ENCODE results near the gene FRMD6. TPM values are rescaled to one million over a fixed set of nuclear protein-coding genes. Genes with fewer than 3 reads are reported as not detected.

The FRMD6 gene
- total RNA-seq, 1 experiment from 2014 or later = 11.4 TPM

GRCh38 chr14:51614707-51615106 lies 37.0 kb upstream of the FRMD6 start (continued):
- no peak for TF ChIP-seq ZBTB33 (IDR thresholded peaks at IDR 0.05; ENCODE audit: extremely low read depth, insufficient replicate concordance, low read length)
- TF ChIP-seq YY1 (IDR thresholded peaks at IDR 0.05; ENCODE audit: extremely low read depth, insufficient replicate concordance, low read depth, low read length) = no peak

GRCh38 chr14:51616256-51616655 lies 35.5 kb upstream of the FRMD6 start:
- H3K9ac ChIP-seq (ENCODE audit: low read length) = no peak overlapping the region

More at GRCh38 chr14:51616256-51616655, 35.5 kb upstream of the FRMD6 start:
- no peaks in the 10 kb centered on the region for H3K27me3 ChIP-seq (ENCODE audit: insufficient read depth, low read length)
- CTCF ChIA-PET = interaction anchor here (0.6 kb wide), 1 partner anchor 157 kb away, joined by 4 read pairs; no protein-coding TSS in a partner anchor
- DNase-seq (ENCODE audit: low read depth, low spot score) = no peak
- H2AFZ ChIP-seq (ENCODE audit: low read depth, low read length, poor library complexity, severe bottlenecking) = peak overlapping the region; percentile 55
- peaks cover 13 to 18% of the 10 kb centered on the region in 2 experiments for H3K4me1 ChIP-seq (ENCODE audit: control insufficient read depth in 1 of 2, insufficient read depth in 2 of 2, low read length in 2 of 2)
- BruUV-seq (replicated peaks) = no TSS peak
- ATAC-seq = peak; percentile 24; the same call in 1 of the 2 replicates
- no peaks in the 10 kb centered on the region for H4K20me1 ChIP-seq (ENCODE audit: insufficient read depth)
- no peaks in the 10 kb centered on the region for H3K79me2 ChIP-seq (ENCODE audit: insufficient read depth, low read length)
- no peak overlapping the region for H3K27ac ChIP-seq (ENCODE audit: low read depth, low read length)
- intact Hi-C loops (cut with micrococcal nuclease) = no loop called here
- no peaks in the 10 kb centered on the region for H3K36me3 ChIP-seq (ENCODE audit: control insufficient read depth in 1 of 2, insufficient read depth in 2 of 2, low read length in 2 of 2)
- peak overlapping the region; percentile 70 for H3K4me2 ChIP-seq (ENCODE audit: low read length)
- TF ChIP-seq SRF (IDR thresholded peaks at IDR 0.05; ENCODE audit: low read depth) (no peak), POLR2A (IDR thresholded peaks at IDR 0.05; ENCODE audit: borderline replicate concordance, extremely low read depth, insufficient read depth, insufficient read length) (no peak), POLR2AphosphoS5 (IDR thresholded peaks at IDR 0.05; ENCODE audit: low read depth, low read length) (no peak), MAX (IDR thresholded peaks at IDR 0.05) (no peak), EZH2phosphoT487 (IDR thresholded peaks at IDR 0.05; ENCODE audit: borderline replicate concordance) (no peak), YY1 (IDR thresholded peaks at IDR 0.05; ENCODE audit: extremely low read depth, insufficient replicate concordance, low read depth, low read length) (no peak), FOSL1 (IDR thresholded peaks at IDR 0.05; ENCODE audit: low read depth) (no peak), RAD21 (IDR thresholded peaks at IDR 0.05; ENCODE audit: low read depth) (no peak), ZFX (IDR thresholded peaks at IDR 0.05) (no peak), ZBTB33 (IDR thresholded peaks at IDR 0.05; ENCODE audit: extremely low read depth, insufficient replicate concordance, low read length) (no peak), ATF3 (IDR thresholded peaks at IDR 0.05) (no peak), EGR1 (IDR thresholded peaks at IDR 0.05; ENCODE audit: low read depth) (no peak), CBX3 (IDR thresholded peaks at IDR 0.05; ENCODE audit: low read depth) (no peak), CTCF (IDR thresholded peaks at IDR 0.05 in 2 of 3, conservative IDR thresholded peaks at IDR 0.05 in 1 of 3; ENCODE audit: borderline replicate concordance in 1 of 3, insufficient read depth in 1 of 3, low read depth in 2 of 3, low read length in 2 of 3) (no peak), SIN3A (IDR thresholded peaks at IDR 0.05; ENCODE audit: low read depth) (no peak)
- H3K9me2 ChIP-seq (ENCODE audit: insufficient read depth) = no peaks in the 10 kb centered on the region
- H3K9me3 ChIP-seq (ENCODE audit: control insufficient read depth in 1 of 2, insufficient read depth in 1 of 2, low read depth in 1 of 2, low read length in 2 of 2) = no peaks in the 10 kb centered on the region
- no peak overlapping the region for H3K4me3 ChIP-seq (replicated peaks in 1 of 2; ENCODE audit: low read depth in 1 of 2, low read length in 2 of 2)
- POLR2A ChIA-PET = interaction anchor here (0.6 to 1.5 kb wide), 2 partner anchors 20 to 35 kb away, joined by 3 to 4 read pairs; partner anchors contain the start of gene FRMD6
- RAD21 ChIA-PET (ENCODE audit: low non-redundant PET in 1 of 2, low total read pairs in 2 of 2, uncharacterized antibody in 2 of 2, unreplicated experiment in 2 of 2) = no interaction called here

Measured in HCT116 (cell line).